ENCODE results near the gene PGAM4.

GRCh38 chrX:77977095-77977494 is 7.7 kb upstream of the PGAM4 start:
- TF ChIP-seq CTCF (IDR thresholded peaks at IDR 0.05) (no peak), EZH2 (IDR thresholded peaks at IDR 0.05) (no peak)
